ENCODE measurements around the gene RACK1. TPM values are rescaled to one million over a fixed set of nuclear protein-coding genes. Genes with fewer than 3 reads are reported as not detected.

The RACK1 gene
- total and polyA plus RNA-seq, 4 experiments from 2014 or later, result 1,956 to 2,145 (median 2,033) TPM

GRCh38 chr5:181236954-181237641 is 6.6 kb downstream of the RACK1 start:
- intact Hi-C loops (cut with micrococcal nuclease), result no loop called here
- CTCF ChIA-PET (ENCODE audit: partially characterized antibody), result no interaction called here

DNA sequence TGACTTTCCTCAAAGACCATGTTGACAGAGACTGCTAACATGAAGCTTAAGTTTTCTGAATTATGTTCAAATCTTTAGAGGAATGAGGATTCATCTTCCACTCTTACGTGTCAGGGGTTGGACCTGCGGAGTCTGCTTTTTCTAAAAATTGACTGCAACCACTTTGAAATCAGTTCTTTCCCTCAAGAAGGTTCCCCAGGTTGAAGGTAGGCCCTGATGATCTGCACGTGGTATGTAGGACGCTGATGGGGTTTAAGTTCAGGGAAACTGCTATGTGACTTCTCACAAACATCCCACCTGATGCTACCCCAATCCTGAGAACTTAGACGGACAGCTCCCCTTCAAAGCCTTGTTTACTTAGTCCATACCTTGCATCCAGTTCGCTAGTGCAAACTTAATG is 7.2 kb downstream of the RACK1 start:
- no peak overlapping the region for H3K27ac ChIP-seq (ENCODE audit: low read depth, low read length)
- no peaks in the 10 kb centered on the region for H3K27me3 ChIP-seq (ENCODE audit: insufficient read depth, low read length)
- intact Hi-C loops (cut with micrococcal nuclease), result no loop called here
- Mint-ChIP-seq H3K27me3 (no peaks in the 10 kb centered on the region), H3K4me3 (no peak overlapping the region), H3K36me3 (peaks cover 68 to 91% of the 10 kb centered on the region in 2 donors), H3K9me3 (no peaks in the 10 kb centered on the region), H3K27ac (peak overlapping the region in 2 of 7 donors; percentile 24 to 42), H3K4me1 (peaks cover 8 to 41% (median 20%) of the 10 kb centered on the region in 4 donors)
- no peaks in the 10 kb centered on the region for H3K9me3 ChIP-seq (ENCODE audit: control insufficient read depth in 1 of 2, low read length in 2 of 2)
- no peak for DNase-seq
- CTCF ChIA-PET (ENCODE audit: partially characterized antibody), result no interaction called here
- H3K36me3 ChIP-seq (ENCODE audit: insufficient read depth, low read length), result peaks cover 75% of the 10 kb centered on the region
- no peak overlapping the region for H3K4me3 ChIP-seq (ENCODE audit: low read length in 2 of 2)
- POLR2A ChIA-PET (ENCODE audit: partially characterized antibody), result interaction anchor here (0.9 to 22.7 kb wide), 3 partner anchors 10 to 32 kb away, joined by 4 to 339 read pairs (median 4); partner anchors contain the start of genes TRIM41 and TRIM7
- peaks cover 10% of the 10 kb centered on the region for H3K4me1 ChIP-seq (ENCODE audit: insufficient read depth, low read length)

More at GRCh38 chr5:181236954-181237641, 6.6 kb downstream of the RACK1 start:
- Mint-ChIP-seq H3K27ac (peak overlapping the region in 4 of 7 donors; percentile 24 to 100 (median 64)), H3K9me3 (no peaks in the 10 kb centered on the region), H3K36me3 (peaks cover 71 to 91% of the 10 kb centered on the region in 2 donors), H3K4me1 (peaks cover 14 to 46% (median 26%) of the 10 kb centered on the region in 4 donors), H3K27me3 (no peaks in the 10 kb centered on the region), H3K4me3 (no peak overlapping the region)
- Histone ChIP-seq H3K27me3 (ENCODE audit: insufficient read depth, low read length) (no peaks in the 10 kb centered on the region), H3K27ac (ENCODE audit: low read depth, low read length) (peak overlapping the region; percentile 13), H3K4me3 (ENCODE audit: low read length in 2 of 2) (no peak overlapping the region), H3K36me3 (ENCODE audit: insufficient read depth, low read length) (peaks cover 76% of the 10 kb centered on the region), H3K9me3 (ENCODE audit: control insufficient read depth in 1 of 2, low read length in 2 of 2) (no peaks in the 10 kb centered on the region), H3K4me1 (ENCODE audit: insufficient read depth, low read length) (peaks cover 16% of the 10 kb centered on the region)
- POLR2A ChIA-PET (ENCODE audit: partially characterized antibody), result interaction anchor here (0.8 to 22.7 kb wide), 5 partner anchors 11 to 45 kb away, joined by 3 to 397 read pairs (median 4); partner anchors contain the start of genes TRIM41, TRIM52 and TRIM7
- DNase-seq, result no peak

- POLR2A ChIA-PET (ENCODE audit: partially characterized antibody), result interaction anchor here (0.9 to 22.7 kb wide), 6 partner anchors 8 to 31 kb away, joined by 4 to 339 read pairs (median 9); partner anchors contain the start of genes RACK1, TRIM41, TRIM52 and TRIM7
- no peak overlapping the region for H3K4me3 Mint-ChIP-seq
- peak overlapping the region in 5 of 7 donors; percentile 7 to 74 (median 29) for H3K27ac Mint-ChIP-seq
- DNase-seq, result no peak
- Histone ChIP-seq H3K36me3 (ENCODE audit: insufficient read depth, low read length) (peaks cover 79% of the 10 kb centered on the region), H3K4me3 (ENCODE audit: low read length in 2 of 2) (no peak overlapping the region), H3K27me3 (ENCODE audit: insufficient read depth, low read length) (no peaks in the 10 kb centered on the region), H3K9me3 (ENCODE audit: control insufficient read depth in 1 of 2, low read length in 2 of 2) (no peaks in the 10 kb centered on the region), H3K4me1 (ENCODE audit: insufficient read depth, low read length) (peaks cover 4% of the 10 kb centered on the region), H3K27ac (ENCODE audit: low read depth, low read length) (no peak overlapping the region)
- H3K4me1 Mint-ChIP-seq, result peaks cover 6 to 34% (median 16%) of the 10 kb centered on the region in 4 donors
- H3K36me3 Mint-ChIP-seq, result peaks cover 69 to 90% of the 10 kb centered on the region in 2 donors
- H3K9me3 Mint-ChIP-seq, result no peaks in the 10 kb centered on the region
- no peaks in the 10 kb centered on the region for H3K27me3 Mint-ChIP-seq
- intact Hi-C loops (cut with micrococcal nuclease), result no loop called here
- CTCF ChIA-PET (ENCODE audit: partially characterized antibody), result no interaction called here
Measured at GRCh38 chr5:181235689-181236366, 7.9 kb downstream of the RACK1 start.

GRCh38 chr5:181235323-181235688 is 8.4 kb downstream of the RACK1 start:
- no peak overlapping the region for H3K4me3 Mint-ChIP-seq
- H3K27me3 Mint-ChIP-seq, result no peaks in the 10 kb centered on the region
- no peaks in the 10 kb centered on the region for H3K27me3 ChIP-seq (ENCODE audit: insufficient read depth, low read length)
- ChIA-PET POLR2A (ENCODE audit: partially characterized antibody) (interaction anchor here (0.9 to 22.7 kb wide), 8 partner anchors 8 to 26 kb away, joined by 3 to 339 read pairs (median 4); partner anchors contain the start of genes RACK1, TRIM41 and TRIM52), CTCF (ENCODE audit: partially characterized antibody) (no interaction called here)
- intact Hi-C loops (cut with micrococcal nuclease), result no loop called here
- no peaks in the 10 kb centered on the region for H3K4me1 ChIP-seq (ENCODE audit: insufficient read depth, low read length)
- H3K4me3 ChIP-seq (ENCODE audit: low read length in 2 of 2), result no peak overlapping the region
- H3K9me3 ChIP-seq (ENCODE audit: control insufficient read depth in 1 of 2, low read length in 2 of 2), result no peaks in the 10 kb centered on the region
- H3K9me3 Mint-ChIP-seq, result no peaks in the 10 kb centered on the region
- H3K36me3 Mint-ChIP-seq, result peaks cover 66 to 90% of the 10 kb centered on the region in 2 donors
- no peak for DNase-seq
- peak overlapping the region in 4 of 7 donors; percentile 7 to 77 (median 37) for H3K27ac Mint-ChIP-seq
- no peak overlapping the region for H3K27ac ChIP-seq (ENCODE audit: low read depth, low read length)
- peaks cover 6 to 33% (median 16%) of the 10 kb centered on the region in 4 donors for H3K4me1 Mint-ChIP-seq
- peaks cover 84% of the 10 kb centered on the region for H3K36me3 ChIP-seq (ENCODE audit: insufficient read depth, low read length)

GRCh38 chr5:181234455-181235306 is 9.0 kb downstream of the RACK1 start:
- Mint-ChIP-seq H3K9me3 (peaks cover 0 to under 1% (median 0%) of the 10 kb centered on the region in 8 donors), H3K36me3 (peaks cover 69 to 88% of the 10 kb centered on the region in 2 donors), H3K27ac (peak overlapping the region in 5 of 7 donors; percentile 32 to 77 (median 49)), H3K4me3 (no peak overlapping the region), H3K4me1 (peaks cover 9 to 36% (median 19%) of the 10 kb centered on the region in 4 donors), H3K27me3 (no peaks in the 10 kb centered on the region)
- intact Hi-C loops (cut with micrococcal nuclease), result no loop called here
- no peaks in the 10 kb centered on the region for H3K9me3 ChIP-seq (ENCODE audit: control insufficient read depth in 1 of 2, low read length in 2 of 2)
- H3K27me3 ChIP-seq (ENCODE audit: insufficient read depth, low read length), result no peaks in the 10 kb centered on the region
- no peaks in the 10 kb centered on the region for H3K4me1 ChIP-seq (ENCODE audit: insufficient read depth, low read length)
- no peak for DNase-seq
- POLR2A ChIA-PET (ENCODE audit: partially characterized antibody), result interaction anchor here (0.9 to 22.7 kb wide), 8 partner anchors 9 to 26 kb away, joined by 3 to 339 read pairs (median 4); partner anchors contain the start of genes RACK1, TRIM41 and TRIM52
- H3K27ac ChIP-seq (ENCODE audit: low read depth, low read length), result no peak overlapping the region
- H3K4me3 ChIP-seq (ENCODE audit: low read length in 2 of 2), result no peak overlapping the region
- CTCF ChIA-PET (ENCODE audit: partially characterized antibody), result no interaction called here
- H3K36me3 ChIP-seq (ENCODE audit: insufficient read depth, low read length), result peaks cover 81% of the 10 kb centered on the region

GRCh38 chr5:181233801-181234454 is 9.8 kb downstream of the RACK1 start:
- Histone ChIP-seq H3K9me3 (ENCODE audit: control insufficient read depth in 1 of 2, low read length in 2 of 2) (no peaks in the 10 kb centered on the region), H3K36me3 (ENCODE audit: insufficient read depth, low read length) (peaks cover 73% of the 10 kb centered on the region), H3K4me3 (ENCODE audit: low read length in 2 of 2) (no peak overlapping the region), H3K27ac (ENCODE audit: low read depth, low read length) (no peak overlapping the region), H3K27me3 (ENCODE audit: insufficient read depth, low read length) (no peaks in the 10 kb centered on the region), H3K4me1 (ENCODE audit: insufficient read depth, low read length) (no peaks in the 10 kb centered on the region)
- peaks cover 14 to 37% (median 20%) of the 10 kb centered on the region in 4 donors for H3K4me1 Mint-ChIP-seq
- CTCF ChIA-PET (ENCODE audit: partially characterized antibody), result no interaction called here
- H3K27me3 Mint-ChIP-seq, result no peaks in the 10 kb centered on the region
- POLR2A ChIA-PET (ENCODE audit: partially characterized antibody), result interaction anchor here (1.1 to 22.7 kb wide), 6 partner anchors 8 to 27 kb away, joined by 3 to 339 read pairs (median 4); partner anchors contain the start of genes TRIM41 and TRIM52
- intact Hi-C loops (cut with micrococcal nuclease), result no loop called here
- H3K36me3 Mint-ChIP-seq, result peaks cover 64 to 88% of the 10 kb centered on the region in 2 donors
- no peak overlapping the region for H3K4me3 Mint-ChIP-seq
- no peak for DNase-seq
- H3K27ac Mint-ChIP-seq, result peak overlapping the region in 2 of 7 donors; percentile 57 to 70
- peaks cover 0 to 4% (median 0%) of the 10 kb centered on the region in 8 donors for H3K9me3 Mint-ChIP-seq

All from CD4-positive, alpha-beta memory T cell (primary cell).